Gastrocnemius medialis (tissue), 4 donors: ENCODE data around the gene ACIN1. TPM values are rescaled to one million over a fixed set of nuclear protein-coding genes. Genes with fewer than 3 reads are reported as not detected.

Source experiments
- ATAC-seq, 2 donors: fragments of 150-250 bp; one replicate each; pipeline ENCODE4 v1.9.1; 2016
- DNase-seq, 2 donors: peaks; one replicate each; pipeline ENCODE4 v3.0.0-alpha.2; 2019
- H3K27ac ChIP-seq, 4 donors: fragments of 200-600 bp; sonication (generic); 1 replicate in 1 of 4; 2 replicates in 3 of 4; pipeline ENCODE4 v1.5.1; 2016 to 2018; ENCODE audit warnings: mild to moderate bottlenecking in 2 of 4, moderate library complexity in 1 of 4
- H3K27me3 ChIP-seq, 3 donors: fragments of 200-600 bp; sonication (generic) in 2 of 3; 1 replicate in 1 of 3; 2 replicates in 2 of 3; pipeline versions ENCODE4 v1.5.1 to v1.6.0; 2016 to 2019; ENCODE audit warnings: mild to moderate bottlenecking in 1 of 3, moderate library complexity in 1 of 3
- H3K36me3 ChIP-seq, 2 donors: fragments of 200-600 bp; sonication (generic) in 1 of 2; one replicate each; pipeline ENCODE4 v1.5.1; 2017 to 2018
- H3K4me1 ChIP-seq, 2 donors: fragments of 200-600 bp; sonication (generic) in 1 of 2; one replicate each; pipeline ENCODE4 v1.5.1; 2016 to 2017; ENCODE audit warnings: mild to moderate bottlenecking in 2 of 2
- H3K4me3 ChIP-seq, 4 donors: fragments of 200-600 bp; sonication (generic) in 3 of 4; 1 replicate in 1 of 4; 2 replicates in 3 of 4; pipeline ENCODE4 v1.5.1; 2016 to 2019; ENCODE audit warnings: mild to moderate bottlenecking in 2 of 4
- H3K9me3 ChIP-seq, 3 donors: fragments of 200-600 bp; sonication (generic) in 2 of 3; 1 replicate in 1 of 3; 2 replicates in 2 of 3; pipeline ENCODE4 v1.5.1; 2016 to 2019
- CTCF ChIP-seq, 5 experiments: fragments of 450-650 bp in 3 of 5; fragments of 200-600 bp in 2 of 5; sonication (generic) in 2 of 5; IDR thresholded peaks in 4 of 5; conservative IDR thresholded peaks in 1 of 5; 1 replicate in 4 of 5; 2 replicates in 1 of 5; pipeline ENCODE4 v1.5.1; 2016 to 2019; ENCODE audit warnings: antibody characterized with exemption in 5 of 5, mild to moderate bottlenecking in 3 of 5, moderate library complexity in 3 of 5
- POLR2A ChIP-seq, 2 donors: fragments of 450-650 bp; IDR thresholded peaks; one replicate each; pipeline ENCODE4 v1.6.1; 2017; ENCODE audit warnings: antibody characterized with exemption in 2 of 2, mild to moderate bottlenecking in 2 of 2, moderate library complexity in 2 of 2
- in situ Hi-C, 4 donors: fragments of 200-750 bp; cut with MboI; loops; one replicate each; pipeline versions ENCODE4 v1.15.0 to v1.8.0; 2017; ENCODE audit warnings: low sequenced_read_pairs in 4 of 4
- intact Hi-C: fragments of 100-400 bp; cut with DNase I; formaldehyde crosslinking; loops from one replicate; pipeline ENCODE4 v1.15.1; 2023; ENCODE audit warnings: low total_unique reads
- total RNA-seq, 4 donors: library from RNA; depleted of rRNA; stranded (reverse); fragments of >200 nt; gene quantifications; one replicate each; pipeline versions ENCODE4 v1.1.0 to v1.2.3, GENCODE V29; 2016

ACIN1 gene
- total RNA-seq, 4 donors from 2014 or later = 61.9 to 74.8 (median 70.6) TPM

DNA sequence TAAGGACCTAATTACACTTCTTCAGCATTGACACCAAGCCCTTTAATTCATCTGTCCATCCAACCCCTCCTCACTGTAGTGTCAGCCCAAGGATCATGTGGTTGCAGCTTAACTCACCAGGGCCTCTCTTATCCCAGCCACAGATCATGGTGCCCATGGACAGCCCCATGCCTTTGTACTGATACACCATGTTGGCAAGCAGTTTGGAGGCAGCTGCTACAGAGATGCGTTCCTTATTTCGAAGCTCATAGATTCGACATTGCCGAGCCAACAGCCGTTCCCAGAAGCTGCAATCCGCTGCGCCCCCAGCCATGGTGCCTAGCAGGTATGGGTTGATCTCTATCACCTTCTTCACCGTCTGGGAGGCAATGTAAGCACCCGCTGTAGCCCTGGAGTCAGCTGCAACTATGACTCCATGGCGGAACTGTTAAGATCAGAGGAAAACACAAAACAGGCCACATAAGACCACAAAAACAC, 61.6 kb downstream of the ACIN1 start:
- no peak for DNase-seq
- no peak for TF ChIP-seq POLR2A (IDR thresholded peaks at IDR 0.05)
- TF ChIP-seq CTCF (IDR thresholded peaks at IDR 0.05 in 4 of 5, conservative IDR thresholded peaks at IDR 0.05 in 1 of 5) = no peak

GRCh38 chr14:23030936-23031335, 64.0 kb downstream of the ACIN1 start:
- Histone ChIP-seq H3K27me3 (no peaks in the 10 kb centered on the region), H3K27ac (no peak overlapping the region), H3K9me3 (no peaks in the 10 kb centered on the region), H3K36me3 (peaks cover 4 to 73% of the 10 kb centered on the region in 2 donors), H3K4me1 (peaks cover 17 to 30% of the 10 kb centered on the region in 2 donors), H3K4me3 (no peak overlapping the region)
- in situ Hi-C loops = no loop called here
- intact Hi-C loops = no loop called here
- ATAC-seq (no peak), DNase-seq (no peak)
- TF ChIP-seq CTCF (IDR thresholded peaks at IDR 0.05 in 4 of 5, conservative IDR thresholded peaks at IDR 0.05 in 1 of 5) (no peak), POLR2A (IDR thresholded peaks at IDR 0.05) (no peak)

More for the DNA sequence above, 61.6 kb downstream of the ACIN1 start:
- intact Hi-C loops (no loop called here), in situ Hi-C loops (no loop called here)
- H3K27ac ChIP-seq = peak overlapping the region; percentile 88 to 99 (median 98)
- peaks cover 12 to 30% of the 10 kb centered on the region in 2 donors for H3K4me1 ChIP-seq
- peak overlapping the region; percentile 74 to 97 (median 90) for H3K4me3 ChIP-seq
- H3K36me3 ChIP-seq = peaks cover 4 to 49% of the 10 kb centered on the region in 2 donors
- ATAC-seq = no peak
- no peaks in the 10 kb centered on the region for H3K9me3 ChIP-seq
- no peaks in the 10 kb centered on the region for H3K27me3 ChIP-seq

GRCh38 chr14:23028799-23029198, 66.1 kb downstream of the ACIN1 start:
- ATAC-seq (no peak), DNase-seq (no peak)
- Histone ChIP-seq H3K9me3 (no peaks in the 10 kb centered on the region), H3K4me3 (no peak overlapping the region), H3K27me3 (no peaks in the 10 kb centered on the region), H3K27ac (no peak overlapping the region), H3K4me1 (peaks cover 11 to 22% of the 10 kb centered on the region in 2 donors), H3K36me3 (peaks cover 4 to 92% of the 10 kb centered on the region in 2 donors)
- intact Hi-C loops (no loop called here), in situ Hi-C loops (no loop called here)
- no peak for TF ChIP-seq POLR2A (IDR thresholded peaks at IDR 0.05)
- TF ChIP-seq CTCF (IDR thresholded peaks at IDR 0.05 in 4 of 5, conservative IDR thresholded peaks at IDR 0.05 in 1 of 5) = no peak

- H3K27ac ChIP-seq = no peak overlapping the region
- ATAC-seq (no peak), DNase-seq (no peak)
- peaks cover 5 to 11% of the 10 kb centered on the region in 2 donors for H3K4me1 ChIP-seq
- H3K9me3 ChIP-seq = no peaks in the 10 kb centered on the region
- intact Hi-C loops (no loop called here), in situ Hi-C loops (no loop called here)
- H3K4me3 ChIP-seq = no peak overlapping the region
- peaks cover 0 to 59% of the 10 kb centered on the region in 2 donors for H3K36me3 ChIP-seq
- no peaks in the 10 kb centered on the region for H3K27me3 ChIP-seq
- no peak for TF ChIP-seq POLR2A (IDR thresholded peaks at IDR 0.05)
- TF ChIP-seq CTCF (IDR thresholded peaks at IDR 0.05 in 4 of 5, conservative IDR thresholded peaks at IDR 0.05 in 1 of 5) = no peak
Measured at GRCh38 chr14:23025151-23025814, 69.7 kb downstream of the ACIN1 start.
